IMR-90 (cell line): ENCODE data around the gene CPD. TPM values are rescaled to one million over a fixed set of nuclear protein-coding genes. Genes with fewer than 3 reads are reported as not detected.

Source experiments
- ATAC-seq: fragments of 200-7000 bp; cut with Tn5 transposase; 2 replicates; pipeline ENCODE4 v1.9.1; 2020; ENCODE audit warnings: low read depth, mild to moderate bottlenecking, moderate library complexity
- BruUV-seq: library from RNA; stranded (reverse); fragments of 400-500 nt; replicated peaks from 2 replicates; lab custom pipeline; 2021; lab: Mats Ljungman, UMichigan
- CTCF ChIA-PET: fragments of 300-600 bp; formaldehyde crosslinking; extraction: SDS; loops from one replicate; lab custom pipeline; 2021; ENCODE audit warnings: antibody characterized with exemption; lab: Yijun Ruan, JAX
- POLR2A ChIA-PET: fragments of 300-600 bp; sonication (Branson Sonifier 250); formaldehyde crosslinking; loops from one replicate; lab custom pipeline; 2022; ENCODE audit warnings: antibody characterized with exemption; ENCODE audit not compliant: unreplicated experiment; lab: Charles Lee
- DNase-seq: peaks from one replicate; pipeline ENCODE4 v3.0.0; 2013
- H2AFZ ChIP-seq: replicated peaks from 2 replicates; pipeline ENCODE3; 2013; ENCODE audit warnings: low read length, mild to moderate bottlenecking; ENCODE audit not compliant: poor library complexity
- H2AK5ac ChIP-seq: 2 replicates; pipeline ENCODE4 v1.6.1; 2013; ENCODE audit warnings: low read depth, low read length, inconsistent platforms
- H2AK9ac ChIP-seq: replicated peaks from 2 replicates; pipeline ENCODE3; 2013; ENCODE audit warnings: mild to moderate bottlenecking, low read depth, low read length, moderate library complexity; ENCODE audit not compliant: poor library complexity
- H2BK120ac ChIP-seq: 2 replicates; pipeline ENCODE4 v1.6.1; 2013; ENCODE audit warnings: low read depth, low read length, inconsistent platforms
- H2BK15ac ChIP-seq: 3 replicates; pipeline ENCODE4 v1.6.1; 2013; ENCODE audit warnings: low read depth, low read length, inconsistent platforms
- H2BK20ac ChIP-seq: 2 replicates; pipeline ENCODE4 v1.6.1; 2013; ENCODE audit warnings: low read depth, mild to moderate bottlenecking, inconsistent platforms, low read length, moderate library complexity
- H2BK5ac ChIP-seq: 2 replicates; pipeline ENCODE4 v1.6.1; 2013; ENCODE audit warnings: mild to moderate bottlenecking, low read depth, low read length, inconsistent platforms; ENCODE audit not compliant: poor library complexity, severe bottlenecking
- H3K14ac ChIP-seq: replicated peaks from 2 replicates; pipeline ENCODE4 v1.6.1; 2013; ENCODE audit warnings: low read depth, low read length, inconsistent platforms
- H3K18ac ChIP-seq: 2 replicates; pipeline ENCODE4 v1.6.1; 2013; ENCODE audit warnings: low read depth, low read length, control low read depth
- H3K23ac ChIP-seq: 2 replicates; pipeline ENCODE4 v1.6.1; 2013; ENCODE audit warnings: low read depth, low read length, inconsistent platforms
- H3K27ac ChIP-seq: 2 replicates; pipeline ENCODE4 v1.5.1; 2013; ENCODE audit warnings: mild to moderate bottlenecking, control low read depth, low read length; ENCODE audit not compliant: insufficient read depth
- H3K27me3 ChIP-seq: 2 replicates; pipeline ENCODE4 v1.6.1; 2013; ENCODE audit warnings: low read length; ENCODE audit not compliant: control insufficient read depth, insufficient read depth
- H3K36me3 ChIP-seq: 2 replicates; pipeline ENCODE4 v1.6.1; 2013; ENCODE audit warnings: low read length, mixed read lengths; ENCODE audit not compliant: control insufficient read depth, insufficient read depth
- H3K4ac ChIP-seq: 2 replicates; pipeline ENCODE4 v1.6.1; 2013; ENCODE audit warnings: low read depth, low read length, inconsistent platforms
- H3K4me1 ChIP-seq: 2 replicates; pipeline ENCODE4 v1.6.1; 2013; ENCODE audit warnings: low read length, mixed read lengths; ENCODE audit not compliant: control insufficient read depth, insufficient read depth
- H3K4me2 ChIP-seq: 2 replicates; pipeline ENCODE4 v1.6.1; 2013; ENCODE audit warnings: low read depth, mild to moderate bottlenecking, control low read depth, low read length, moderate library complexity
- H3K4me3 ChIP-seq: 2 replicates; pipeline ENCODE4 v1.5.1; 2013; ENCODE audit warnings: low read depth, mild to moderate bottlenecking, control low read depth, low read length, moderate library complexity; ENCODE audit not compliant: insufficient read depth
- H3K56ac ChIP-seq: 2 replicates; pipeline ENCODE4 v1.6.1; 2013; ENCODE audit warnings: low read length, inconsistent platforms; ENCODE audit not compliant: insufficient read depth; ENCODE audit errors: extremely low read depth
- H3K79me1 ChIP-seq, 2 experiments: 2 replicates each; pipeline ENCODE4 v1.6.1; 2013; ENCODE audit warnings: low read length in 2 of 2, inconsistent platforms in 1 of 2, low read depth in 1 of 2
- H3K9ac ChIP-seq: 2 replicates; pipeline ENCODE4 v1.6.1; 2013; ENCODE audit warnings: low read depth, low read length, control low read depth
- H3K9me1 ChIP-seq: 2 replicates; pipeline ENCODE4 v1.6.1; 2013; ENCODE audit warnings: low read length, inconsistent platforms; ENCODE audit not compliant: insufficient read depth
- H3K9me3 ChIP-seq: 2 replicates; pipeline ENCODE4 v1.6.1; 2013; ENCODE audit warnings: low read length; ENCODE audit not compliant: control insufficient read depth, insufficient read depth
- H4K20me1 ChIP-seq: 2 replicates; pipeline ENCODE4 v1.6.1; 2013; ENCODE audit warnings: low read length, inconsistent platforms; ENCODE audit not compliant: insufficient read depth
- H4K5ac ChIP-seq: 2 replicates; pipeline ENCODE4 v1.6.1; 2013; ENCODE audit warnings: mild to moderate bottlenecking, low read depth, low read length, control low read depth
- H4K8ac ChIP-seq, 2 experiments: 2 replicates each; pipeline ENCODE4 v1.6.1; 2013; ENCODE audit warnings: low read depth in 2 of 2, low read length in 2 of 2, control low read depth in 1 of 2, inconsistent platforms in 1 of 2
- H4K91ac ChIP-seq: 2 replicates; pipeline ENCODE4 v1.6.1; 2013; ENCODE audit warnings: low read depth, low read length, inconsistent platforms; ENCODE audit not compliant: insufficient read depth
- BHLHE40 ChIP-seq: fragments of 150-350 bp; IDR thresholded peaks from 2 replicates; pipeline ENCODE4 v1.6.1; 2016; ENCODE audit warnings: mild to moderate bottlenecking, low read depth, low read length
- CEBPB ChIP-seq: IDR thresholded peaks from 2 replicates; pipeline ENCODE4 v1.6.1; 2012; ENCODE audit warnings: low read depth, low read length, improper control_type of control experiment
- CHD1 ChIP-seq: IDR thresholded peaks from 2 replicates; pipeline ENCODE4 v1.6.1; 2012; ENCODE audit warnings: low read depth, low read length, improper control_type of control experiment
- CTCF ChIP-seq: conservative IDR thresholded peaks from 2 replicates; pipeline ENCODE4 v1.5.1; 2012; ENCODE audit warnings: mild to moderate bottlenecking, low read depth, low read length, improper control_type of control experiment
- ELK1 ChIP-seq: fragments of 150-350 bp; IDR thresholded peaks from 2 replicates; pipeline ENCODE4 v1.6.1; 2016; ENCODE audit warnings: low read depth, mild to moderate bottlenecking, low read length, moderate library complexity, borderline replicate concordance
- FOS ChIP-seq: fragments of 150-350 bp; IDR thresholded peaks from 2 replicates; pipeline ENCODE4 v1.6.1; 2016; ENCODE audit warnings: low read depth, low read length
- MAFK ChIP-seq: IDR thresholded peaks from 2 replicates; pipeline ENCODE4 v1.6.1; 2012; ENCODE audit warnings: low read depth, low read length, improper control_type of control experiment
- MAZ ChIP-seq: IDR thresholded peaks from 2 replicates; pipeline ENCODE4 v1.6.1; 2012; ENCODE audit warnings: low read depth, mild to moderate bottlenecking, low read length, improper control_type of control experiment, moderate library complexity, borderline replicate concordance
- MXI1 ChIP-seq: IDR thresholded peaks from 2 replicates; pipeline ENCODE4 v1.6.1; 2012; ENCODE audit warnings: low read depth, mild to moderate bottlenecking, low read length, moderate library complexity, borderline replicate concordance
- NFE2L2 ChIP-seq: fragments of 150-350 bp; IDR thresholded peaks from 2 replicates; pipeline ENCODE4 v1.6.1; 2016; ENCODE audit warnings: low read depth, mild to moderate bottlenecking, low read length
- POLR2A ChIP-seq: IDR thresholded peaks from 2 replicates; pipeline ENCODE4 v1.6.1; 2012; ENCODE audit warnings: mild to moderate bottlenecking, low read depth, low read length
- RAD21 ChIP-seq: IDR thresholded peaks from 2 replicates; pipeline ENCODE4 v1.6.1; 2012; ENCODE audit warnings: low read length, improper control_type of control experiment
- RCOR1 ChIP-seq: IDR thresholded peaks from 2 replicates; pipeline ENCODE4 v1.6.1; 2012; ENCODE audit warnings: mild to moderate bottlenecking, low read length, improper control_type of control experiment; ENCODE audit not compliant: insufficient replicate concordance
- RFX5 ChIP-seq: IDR thresholded peaks from 2 replicates; pipeline ENCODE4 v1.8.0; 2012; ENCODE audit warnings: low read depth, mild to moderate bottlenecking, low read length, moderate library complexity
- SMC3 ChIP-seq: fragments of 150-350 bp; IDR thresholded peaks from 2 replicates; pipeline ENCODE4 v1.6.1; 2016; ENCODE audit warnings: low read depth, mild to moderate bottlenecking, antibody characterized with exemption, low read length, moderate library complexity
- USF2 ChIP-seq: fragments of 150-350 bp; IDR thresholded peaks from 2 replicates; pipeline ENCODE4 v1.6.1; 2017; ENCODE audit warnings: mild to moderate bottlenecking, antibody characterized with exemption, low read length, low read depth
- dilution Hi-C: fragments of 300-500 bp; cut with HindIII; formaldehyde crosslinking; loops from one replicate; pipeline ENCODE4 v1.14.3; 2018; ENCODE audit warnings: low sequenced_read_pairs; ENCODE audit not compliant: unreplicated experiment
- in situ Hi-C: fragments of 300-500 bp; cut with MboI; formaldehyde crosslinking; loops from 3 replicates; pipeline ENCODE4 v1.14.3; 2019; ENCODE audit warnings: low sequenced_read_pairs, inconsistent platforms, mixed read lengths
- intact Hi-C: fragments of 100-400 bp; cut with micrococcal nuclease; formaldehyde crosslinking; loops from 2 replicates; pipeline ENCODE4 v1.10.0; 2022
- polyA plus RNA-seq, 3 experiments: library from polyadenylated mRNA; depleted of rRNA; stranded (reverse); fragments of >200 nt; gene quantifications; 2 replicates each; pipeline ENCODE4 v1.2.3, GENCODE V29; 2012; ENCODE audit warnings: low replicate concordance in 1 of 3
- total RNA-seq: library from RNA; depleted of rRNA; stranded (reverse); fragments of >200 nt; gene quantifications from 2 replicates; pipeline ENCODE4 v1.2.3, GENCODE V29; 2012

CPD gene
- total and polyA plus RNA-seq, 2 of the 4 experiments (the other 2 are of a cell fraction) = 23.4 to 94.5 TPM

GRCh38 chr17:30436729-30437128, 58.0 kb downstream of the CPD start:
- Histone ChIP-seq H3K79me1 (peaks cover 0 to 7% of the 10 kb centered on the region in 2 experiments; a peak in 2 of 4 replicates), H3K27ac (no peak overlapping the region), H3K56ac (no peak overlapping the region), H2AFZ (no peak overlapping the region), H2BK120ac (no peak overlapping the region), H3K14ac (no peak overlapping the region), H3K36me3 (peaks cover 6% of the 10 kb centered on the region), H3K23ac (no peak overlapping the region), H2BK20ac (no peak overlapping the region), H3K9me3 (no peaks in the 10 kb centered on the region), H2BK5ac (no peak overlapping the region), H2AK5ac (no peak overlapping the region), H3K9ac (no peak overlapping the region), H4K8ac (no peak overlapping the region), H4K20me1 (no peaks in the 10 kb centered on the region; the same call in 1 of the 2 replicates), H3K27me3 (no peaks in the 10 kb centered on the region), H3K4me1 (no peaks in the 10 kb centered on the region), H2BK15ac (no peak overlapping the region), H2AK9ac (no peak overlapping the region), H3K18ac (no peak overlapping the region), H3K9me1 (0 out of 2 replicates have a peak, but pooled peaks cover 5% of the 10 kb centered on the region), H3K4me2 (no peak overlapping the region), H3K4me3 (no peak overlapping the region), H4K5ac (no peak overlapping the region), H4K91ac (no peak overlapping the region), H3K4ac (no peak overlapping the region)
- in situ Hi-C loops = no loop called here
- ATAC-seq (no peak), DNase-seq (no peak)
- intact Hi-C loops = no loop called here
- no TSS peak for BruUV-seq
- dilution Hi-C loops = no loop called here
- POLR2A ChIA-PET = no interaction called here
- no peak for TF ChIP-seq FOS
- TF ChIP-seq MXI1 = no peak
- TF ChIP-seq CTCF = no peak
- TF ChIP-seq SMC3 = no peak
- TF ChIP-seq MAFK = no peak
- TF ChIP-seq RFX5 = no peak
- TF ChIP-seq ELK1 = no peak
- no peak for TF ChIP-seq CEBPB
- TF ChIP-seq USF2 = no peak
- TF ChIP-seq RCOR1 = no peak
- no peak for TF ChIP-seq CHD1
- no peak for TF ChIP-seq POLR2A
- no peak for TF ChIP-seq BHLHE40
- no peak for TF ChIP-seq RAD21
- TF ChIP-seq NFE2L2 = no peak
- no peak for TF ChIP-seq MAZ
- CTCF ChIA-PET = no interaction called here
